Measurements from ENCODE around the gene RIOX2.

The RIOX2 gene

GRCh38 chr3:97954228-97954827, 17.9 kb downstream of the RIOX2 start:
- Histone ChIP-seq H3K36me3 (ENCODE audit: control insufficient read depth in 4 of 4, insufficient read depth in 4 of 4, low read length in 3 of 4) (peaks cover 25 to 72% (median 49%) of the 10 kb centered on the region in 4 experiments), H3K4me3 (ENCODE audit: control insufficient read depth in 1 of 7, extremely low read depth in 1 of 7, insufficient read depth in 4 of 7, low read depth in 2 of 7, low read length in 6 of 7) (no peak overlapping the region), H3K4me1 (ENCODE audit: control extremely low read depth in 1 of 4, control insufficient read depth in 4 of 4, insufficient read depth in 4 of 4, low read length in 3 of 4) (no peaks in the 10 kb centered on the region), H3K27ac (ENCODE audit: insufficient read depth in 1 of 2, low read depth in 1 of 2, low read length in 2 of 2, poor library complexity in 1 of 2, severe bottlenecking in 2 of 2) (no peak overlapping the region), H3K27me3 (replicated peaks in 2 of 5; ENCODE audit: control insufficient read depth in 4 of 5, insufficient read depth in 5 of 5, low read length in 4 of 5) (no peaks in the 10 kb centered on the region), H3K9me3 (ENCODE audit: control extremely low read depth in 1 of 5, control insufficient read depth in 4 of 5, insufficient read depth in 2 of 5, low read depth in 1 of 5, low read length in 4 of 5) (no peaks in the 10 kb centered on the region)
- CTCF ChIA-PET = no interaction called here
- POLR2A ChIA-PET = no interaction called here
- 97% methylated on average over 8 of the region's 9 CpGs for WGBS (ENCODE audit: insufficient coverage)
- DNase-seq = no peak

- DNase-seq = no peak
- 100% methylated on average over 1 of the region's 1 CpG for WGBS (ENCODE audit: insufficient coverage)
- peaks cover 31 to 71% (median 50%) of the 10 kb centered on the region in 4 experiments for H3K36me3 ChIP-seq (ENCODE audit: control insufficient read depth in 4 of 4, insufficient read depth in 4 of 4, low read length in 3 of 4)
- no peaks in the 10 kb centered on the region for H3K9me3 ChIP-seq (ENCODE audit: control extremely low read depth in 1 of 5, control insufficient read depth in 4 of 5, insufficient read depth in 2 of 5, low read depth in 1 of 5, low read length in 4 of 5)
- ChIA-PET CTCF (interaction anchor here (0.6 kb wide), 1 partner anchor 847 kb away, joined by 3 read pairs; no protein-coding TSS in a partner anchor), POLR2A (no interaction called here)
- H3K4me1 ChIP-seq (ENCODE audit: control extremely low read depth in 1 of 4, control insufficient read depth in 4 of 4, insufficient read depth in 4 of 4, low read length in 3 of 4) = no peaks in the 10 kb centered on the region
- H3K27me3 ChIP-seq (replicated peaks in 2 of 5; ENCODE audit: control insufficient read depth in 4 of 5, insufficient read depth in 5 of 5, low read length in 4 of 5) = no peaks in the 10 kb centered on the region
- H3K4me3 ChIP-seq (ENCODE audit: control insufficient read depth in 1 of 7, extremely low read depth in 1 of 7, insufficient read depth in 4 of 7, low read depth in 2 of 7, low read length in 6 of 7) = no peak overlapping the region
- no peak overlapping the region for H3K27ac ChIP-seq (ENCODE audit: insufficient read depth in 1 of 2, low read depth in 1 of 2, low read length in 2 of 2, poor library complexity in 1 of 2, severe bottlenecking in 2 of 2)
Measured at GRCh38 chr3:97952872-97953271, 19.4 kb downstream of the RIOX2 start.

GRCh38 chr3:97952280-97952679, 20.0 kb downstream of the RIOX2 start:
- no peak for DNase-seq
- 100% methylated on average over 3 of the region's 3 CpGs for WGBS (ENCODE audit: insufficient coverage)
- no peak overlapping the region for H3K4me3 ChIP-seq (ENCODE audit: control insufficient read depth in 1 of 7, extremely low read depth in 1 of 7, insufficient read depth in 4 of 7, low read depth in 2 of 7, low read length in 6 of 7)
- ChIA-PET POLR2A (no interaction called here), CTCF (no interaction called here)
- H3K4me1 ChIP-seq (ENCODE audit: control extremely low read depth in 1 of 4, control insufficient read depth in 4 of 4, insufficient read depth in 4 of 4, low read length in 3 of 4) = no peaks in the 10 kb centered on the region
- H3K27ac ChIP-seq (ENCODE audit: insufficient read depth in 1 of 2, low read depth in 1 of 2, low read length in 2 of 2, poor library complexity in 1 of 2, severe bottlenecking in 2 of 2) = no peak overlapping the region
- no peaks in the 10 kb centered on the region for H3K27me3 ChIP-seq (replicated peaks in 2 of 5; ENCODE audit: control insufficient read depth in 4 of 5, insufficient read depth in 5 of 5, low read length in 4 of 5)
- H3K36me3 ChIP-seq (ENCODE audit: control insufficient read depth in 4 of 4, insufficient read depth in 4 of 4, low read length in 3 of 4) = peaks cover 27 to 70% (median 50%) of the 10 kb centered on the region in 4 experiments
- H3K9me3 ChIP-seq (ENCODE audit: control extremely low read depth in 1 of 5, control insufficient read depth in 4 of 5, insufficient read depth in 2 of 5, low read depth in 1 of 5, low read length in 4 of 5) = no peaks in the 10 kb centered on the region

- Histone ChIP-seq H3K4me1 (ENCODE audit: control extremely low read depth in 1 of 4, control insufficient read depth in 4 of 4, insufficient read depth in 4 of 4, low read length in 3 of 4) (no peaks in the 10 kb centered on the region), H3K4me3 (ENCODE audit: control insufficient read depth in 1 of 7, extremely low read depth in 1 of 7, insufficient read depth in 4 of 7, low read depth in 2 of 7, low read length in 6 of 7) (no peak overlapping the region), H3K27me3 (replicated peaks in 2 of 5; ENCODE audit: control insufficient read depth in 4 of 5, insufficient read depth in 5 of 5, low read length in 4 of 5) (no peaks in the 10 kb centered on the region), H3K9me3 (ENCODE audit: control extremely low read depth in 1 of 5, control insufficient read depth in 4 of 5, insufficient read depth in 2 of 5, low read depth in 1 of 5, low read length in 4 of 5) (no peaks in the 10 kb centered on the region), H3K27ac (ENCODE audit: insufficient read depth in 1 of 2, low read depth in 1 of 2, low read length in 2 of 2, poor library complexity in 1 of 2, severe bottlenecking in 2 of 2) (no peak overlapping the region), H3K36me3 (ENCODE audit: control insufficient read depth in 4 of 4, insufficient read depth in 4 of 4, low read length in 3 of 4) (peaks cover 25 to 81% (median 60%) of the 10 kb centered on the region in 4 experiments)
- 94% methylated on average over 3 of the region's 3 CpGs for WGBS (ENCODE audit: insufficient coverage)
- DNase-seq = no peak
- CTCF ChIA-PET = interaction anchor here (1.2 kb wide), 1 partner anchor 19 kb away, joined by 3 read pairs; no protein-coding TSS in a partner anchor
- POLR2A ChIA-PET = no interaction called here
Measured at GRCh38 chr3:97950360-97950759, 21.9 kb downstream of the RIOX2 start.

- Histone ChIP-seq H3K4me1 (ENCODE audit: control extremely low read depth in 1 of 4, control insufficient read depth in 4 of 4, insufficient read depth in 4 of 4, low read length in 3 of 4) (no peaks in the 10 kb centered on the region), H3K9me3 (ENCODE audit: control extremely low read depth in 1 of 5, control insufficient read depth in 4 of 5, insufficient read depth in 2 of 5, low read depth in 1 of 5, low read length in 4 of 5) (no peaks in the 10 kb centered on the region), H3K27ac (ENCODE audit: insufficient read depth in 1 of 2, low read depth in 1 of 2, low read length in 2 of 2, poor library complexity in 1 of 2, severe bottlenecking in 2 of 2) (no peak overlapping the region), H3K36me3 (ENCODE audit: control insufficient read depth in 4 of 4, insufficient read depth in 4 of 4, low read length in 3 of 4) (peaks cover 25 to 85% (median 61%) of the 10 kb centered on the region in 4 experiments), H3K27me3 (replicated peaks in 2 of 5; ENCODE audit: control insufficient read depth in 4 of 5, insufficient read depth in 5 of 5, low read length in 4 of 5) (no peaks in the 10 kb centered on the region), H3K4me3 (ENCODE audit: control insufficient read depth in 1 of 7, extremely low read depth in 1 of 7, insufficient read depth in 4 of 7, low read depth in 2 of 7, low read length in 6 of 7) (no peak overlapping the region)
- CTCF ChIA-PET = interaction anchor here (1.1 to 1.2 kb wide), 2 partner anchors 9 to 19 kb away, joined by 3 read pairs; no protein-coding TSS in a partner anchor
- DNase-seq = no peak
- POLR2A ChIA-PET = no interaction called here
- WGBS (ENCODE audit: insufficient coverage) = 100% methylated on average over 3 of the region's 5 CpGs
Measured at GRCh38 chr3:97949743-97950142, 22.5 kb downstream of the RIOX2 start.

- peaks cover 20 to 80% (median 56%) of the 10 kb centered on the region in 4 experiments for H3K36me3 ChIP-seq (ENCODE audit: control insufficient read depth in 4 of 4, insufficient read depth in 4 of 4, low read length in 3 of 4)
- H3K9me3 ChIP-seq (ENCODE audit: control extremely low read depth in 1 of 5, control insufficient read depth in 4 of 5, insufficient read depth in 2 of 5, low read depth in 1 of 5, low read length in 4 of 5) = no peaks in the 10 kb centered on the region
- H3K27me3 ChIP-seq (replicated peaks in 2 of 5; ENCODE audit: control insufficient read depth in 4 of 5, insufficient read depth in 5 of 5, low read length in 4 of 5) = no peaks in the 10 kb centered on the region
- H3K4me1 ChIP-seq (ENCODE audit: control extremely low read depth in 1 of 4, control insufficient read depth in 4 of 4, insufficient read depth in 4 of 4, low read length in 3 of 4) = no peaks in the 10 kb centered on the region
- no peak overlapping the region for H3K4me3 ChIP-seq (ENCODE audit: control insufficient read depth in 1 of 7, extremely low read depth in 1 of 7, insufficient read depth in 4 of 7, low read depth in 2 of 7, low read length in 6 of 7)
- 100% methylated on average over 2 of the region's 2 CpGs for WGBS (ENCODE audit: insufficient coverage)
- DNase-seq = no peak
- no peak overlapping the region for H3K27ac ChIP-seq (ENCODE audit: insufficient read depth in 1 of 2, low read depth in 1 of 2, low read length in 2 of 2, poor library complexity in 1 of 2, severe bottlenecking in 2 of 2)
- ChIA-PET CTCF (interaction anchor here (1.1 kb wide), 1 partner anchor 8 kb away, joined by 3 read pairs; no protein-coding TSS in a partner anchor), POLR2A (no interaction called here)
Measured at GRCh38 chr3:97949110-97949485, 23.1 kb downstream of the RIOX2 start.

GRCh38 chr3:97948351-97949109, 23.7 kb downstream of the RIOX2 start:
- Histone ChIP-seq H3K4me1 (ENCODE audit: control extremely low read depth in 1 of 4, control insufficient read depth in 4 of 4, insufficient read depth in 4 of 4, low read length in 3 of 4) (no peaks in the 10 kb centered on the region), H3K4me3 (ENCODE audit: control insufficient read depth in 1 of 7, extremely low read depth in 1 of 7, insufficient read depth in 4 of 7, low read depth in 2 of 7, low read length in 6 of 7) (no peak overlapping the region), H3K9me3 (ENCODE audit: control extremely low read depth in 1 of 5, control insufficient read depth in 4 of 5, insufficient read depth in 2 of 5, low read depth in 1 of 5, low read length in 4 of 5) (no peaks in the 10 kb centered on the region), H3K27ac (ENCODE audit: insufficient read depth in 1 of 2, low read depth in 1 of 2, low read length in 2 of 2, poor library complexity in 1 of 2, severe bottlenecking in 2 of 2) (no peak overlapping the region), H3K27me3 (replicated peaks in 2 of 5; ENCODE audit: control insufficient read depth in 4 of 5, insufficient read depth in 5 of 5, low read length in 4 of 5) (no peaks in the 10 kb centered on the region), H3K36me3 (ENCODE audit: control insufficient read depth in 4 of 4, insufficient read depth in 4 of 4, low read length in 3 of 4) (peaks cover 22 to 77% (median 52%) of the 10 kb centered on the region in 4 experiments)
- WGBS (ENCODE audit: insufficient coverage) = 96% methylated on average over 4 of the region's 5 CpGs
- POLR2A ChIA-PET = no interaction called here
- no peak for DNase-seq
- CTCF ChIA-PET = interaction anchor here (1.0 to 1.8 kb wide), 3 partner anchors 8 to 19 kb away, joined by 3 read pairs; no protein-coding TSS in a partner anchor
